D721Med (cell line): ENCODE data around the gene HMGB2.

Experiments used
- DNase-seq: peaks from one replicate; pipeline ENCODE4 v3.0.0; 2011; ENCODE audit warnings: low spot score; ENCODE audit not compliant: insufficient read length
- FAIRE-seq: peaks from 2 replicates; lab custom pipeline; 2011; peaks lifted over from hg19 to GRCh38; lab: Jason Lieb, UNC
- TF ChIP-seq, protein P1 (sequence below): IDR thresholded peaks from 2 replicates; pipeline ENCODE4 v1.5.1; 2012; ENCODE audit warnings: mild to moderate bottlenecking, control low read depth; ENCODE audit not compliant: insufficient read depth; ENCODE audit errors: missing control alignments

HMGB2 gene

DNA sequence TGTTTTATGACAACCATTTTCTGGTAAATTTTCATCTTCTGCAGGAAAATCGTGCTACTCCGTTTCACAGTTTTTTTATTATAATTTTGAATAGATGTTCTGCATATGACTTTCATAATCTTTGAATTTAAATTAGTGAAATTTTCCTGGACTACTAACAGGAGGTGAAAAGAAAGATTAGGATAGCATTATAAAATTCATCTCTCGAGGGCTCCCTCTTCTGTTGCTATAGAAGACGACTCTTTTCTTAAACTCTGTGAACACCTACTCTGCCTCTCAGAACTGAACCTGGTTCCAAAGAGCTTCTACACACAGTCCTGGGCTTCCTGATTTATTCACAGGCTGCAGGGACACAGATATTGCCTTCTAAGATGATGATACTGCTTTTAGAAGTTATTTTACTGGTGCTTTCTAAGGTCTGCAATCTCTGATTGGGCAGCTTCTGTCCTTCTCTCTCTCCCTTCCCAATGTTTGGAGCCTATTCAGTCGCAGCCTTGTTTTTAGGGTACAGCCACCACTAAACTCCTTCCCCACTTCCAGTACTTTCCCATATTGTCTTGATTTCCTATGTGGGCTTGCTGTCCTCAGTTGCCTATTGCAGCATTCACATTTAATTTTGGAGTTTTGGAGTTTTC is 26.5 kb upstream of the HMGB2 start:
- TF ChIP-seq, protein P1, sequence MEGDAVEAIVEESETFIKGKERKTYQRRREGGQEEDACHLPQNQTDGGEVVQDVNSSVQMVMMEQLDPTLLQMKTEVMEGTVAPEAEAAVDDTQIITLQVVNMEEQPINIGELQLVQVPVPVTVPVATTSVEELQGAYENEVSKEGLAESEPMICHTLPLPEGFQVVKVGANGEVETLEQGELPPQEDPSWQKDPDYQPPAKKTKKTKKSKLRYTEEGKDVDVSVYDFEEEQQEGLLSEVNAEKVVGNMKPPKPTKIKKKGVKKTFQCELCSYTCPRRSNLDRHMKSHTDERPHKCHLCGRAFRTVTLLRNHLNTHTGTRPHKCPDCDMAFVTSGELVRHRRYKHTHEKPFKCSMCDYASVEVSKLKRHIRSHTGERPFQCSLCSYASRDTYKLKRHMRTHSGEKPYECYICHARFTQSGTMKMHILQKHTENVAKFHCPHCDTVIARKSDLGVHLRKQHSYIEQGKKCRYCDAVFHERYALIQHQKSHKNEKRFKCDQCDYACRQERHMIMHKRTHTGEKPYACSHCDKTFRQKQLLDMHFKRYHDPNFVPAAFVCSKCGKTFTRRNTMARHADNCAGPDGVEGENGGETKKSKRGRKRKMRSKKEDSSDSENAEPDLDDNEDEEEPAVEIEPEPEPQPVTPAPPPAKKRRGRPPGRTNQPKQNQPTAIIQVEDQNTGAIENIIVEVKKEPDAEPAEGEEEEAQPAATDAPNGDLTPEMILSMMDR = peak; percentile 40
- FAIRE-seq (no peak), DNase-seq (no peak)

DNA sequence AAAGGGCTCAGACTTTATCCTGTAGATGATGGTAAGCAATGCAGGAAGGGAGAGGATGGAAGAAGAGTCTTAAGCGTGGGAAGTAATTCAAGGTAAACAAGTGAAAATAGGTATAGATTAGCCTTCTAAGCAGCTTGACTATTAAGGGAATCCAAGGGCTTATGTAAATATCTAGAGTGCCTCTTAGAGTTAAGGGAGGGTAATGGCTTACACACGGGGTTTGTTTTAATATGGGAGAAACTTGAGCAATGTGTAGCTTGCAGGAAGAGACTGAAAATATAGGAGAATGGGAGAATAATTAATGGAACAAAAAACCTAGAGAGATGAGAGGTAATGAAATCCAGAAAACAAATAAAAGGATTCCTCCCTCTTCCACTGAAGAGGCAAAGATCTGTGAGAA is 23.8 kb upstream of the HMGB2 start:
- TF ChIP-seq, protein P1 = peak; percentile 28
- DNase-seq (no peak), FAIRE-seq (peak; percentile 92)

DNA sequence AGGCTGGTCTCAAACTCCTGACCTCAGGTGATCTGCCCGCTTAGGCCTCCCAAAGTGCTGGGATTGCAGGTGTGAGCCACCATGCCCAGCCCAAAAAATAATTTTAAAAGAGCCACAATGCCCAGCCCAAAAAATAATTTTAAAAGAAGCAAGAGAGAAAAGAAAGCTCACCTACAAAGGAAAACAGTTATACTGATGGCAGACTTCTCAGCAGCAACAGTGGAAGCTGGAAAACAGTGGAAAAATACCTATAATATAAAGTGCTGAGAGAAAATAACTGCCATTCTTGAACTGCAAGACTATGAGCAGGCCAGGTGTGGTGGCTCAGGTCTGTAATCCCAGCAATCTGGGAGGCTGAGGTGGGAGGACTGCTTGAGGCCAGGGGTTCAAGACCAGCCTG is 13.3 kb upstream of the HMGB2 start:
- DNase-seq (no peak), FAIRE-seq (no peak)
- TF ChIP-seq, protein P1 = no peak

DNA sequence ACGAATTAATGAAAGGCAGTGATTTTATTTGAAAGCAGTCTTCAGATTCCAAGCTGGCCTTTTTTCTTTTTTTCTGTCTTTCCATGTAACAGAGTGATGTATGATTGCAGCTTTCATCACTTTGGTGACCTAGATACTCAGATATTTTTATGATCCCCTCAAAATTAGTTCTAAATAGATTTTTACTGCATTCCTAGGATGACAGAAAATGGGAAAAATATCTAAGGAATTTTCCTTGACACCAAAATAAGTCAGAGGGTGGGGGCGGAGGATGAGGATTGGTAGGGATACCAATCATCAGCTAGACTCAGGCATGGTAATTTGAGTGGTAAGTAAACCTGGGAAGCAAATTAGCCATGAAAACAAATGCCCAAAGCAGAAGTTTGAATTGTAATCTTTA is 11.9 kb upstream of the HMGB2 start:
- FAIRE-seq (no peak), DNase-seq (no peak)
- TF ChIP-seq, protein P1 = no peak

DNA sequence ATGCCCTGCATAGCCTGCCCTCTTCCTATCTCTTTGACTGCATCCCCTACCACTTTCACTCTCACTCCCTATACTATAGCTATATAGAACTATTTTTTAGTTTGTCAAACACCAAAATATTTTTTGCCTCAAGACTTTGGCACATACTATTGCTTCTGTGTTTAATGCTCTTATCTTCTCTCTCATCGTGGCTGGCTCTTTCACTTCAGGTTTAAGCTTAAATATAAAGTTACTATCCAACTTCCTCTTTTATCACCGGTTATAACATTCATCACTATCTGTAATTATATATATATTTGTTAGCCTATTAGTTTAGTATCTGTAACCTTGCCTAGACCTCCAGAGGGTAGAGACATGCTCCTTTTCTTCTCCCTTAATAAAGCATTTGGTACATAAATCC is 11.5 kb upstream of the HMGB2 start:
- no peak for DNase-seq
- FAIRE-seq = no peak
- TF ChIP-seq, protein P1 = no peak

DNA sequence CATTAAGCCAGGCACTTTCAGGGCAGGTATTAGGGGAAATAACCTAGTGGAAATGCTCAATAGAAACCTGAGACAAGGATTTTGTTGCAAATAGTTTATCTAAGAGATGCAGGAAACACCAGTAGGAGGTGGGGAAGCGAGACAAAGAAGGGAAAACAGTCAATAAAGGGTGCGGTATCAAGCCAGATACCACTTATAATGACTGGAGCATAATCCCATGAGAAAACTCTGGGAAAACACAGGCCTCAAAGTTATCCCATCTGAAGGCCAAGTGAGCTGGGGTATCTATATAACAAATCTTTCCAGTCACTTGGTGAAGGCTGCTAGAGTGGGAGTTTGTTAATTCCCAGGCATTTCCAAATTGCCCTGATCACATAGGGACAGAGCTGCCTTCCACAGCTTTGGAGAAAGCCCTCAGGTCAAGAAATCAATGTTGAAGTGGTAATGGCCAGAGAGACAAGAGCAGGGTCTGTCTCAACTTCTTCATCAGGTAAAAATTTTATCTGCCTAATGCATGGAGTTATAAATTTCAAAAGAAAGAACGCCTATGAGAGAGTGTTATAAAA is 9.8 kb upstream of the HMGB2 start:
- no peak for FAIRE-seq
- TF ChIP-seq, protein P1 = no peak
- DNase-seq = no peak

DNA sequence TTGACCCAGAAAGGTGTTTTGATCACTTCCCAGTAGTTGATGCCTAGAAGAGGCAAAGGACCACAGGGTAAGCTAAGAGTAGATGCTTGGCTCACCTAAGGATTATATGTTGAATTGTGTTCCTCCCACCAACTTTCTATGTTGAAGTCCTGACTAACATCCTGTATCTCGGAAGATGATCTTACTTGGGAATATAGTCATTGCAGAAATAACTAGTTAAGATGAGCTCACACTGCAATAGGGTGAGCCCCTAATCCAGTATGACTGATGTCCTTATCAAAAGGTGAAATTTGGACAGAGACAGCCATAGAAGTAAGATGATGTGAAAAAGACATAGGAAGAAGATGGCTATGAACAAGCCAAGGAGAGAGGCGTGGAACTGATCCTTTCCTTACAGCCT is 3.3 kb upstream of the HMGB2 start:
- FAIRE-seq (peak; percentile 78), DNase-seq (no peak)
- TF ChIP-seq, protein P1 = no peak
